Measurements from ENCODE around the gene CHKA.

DNA sequence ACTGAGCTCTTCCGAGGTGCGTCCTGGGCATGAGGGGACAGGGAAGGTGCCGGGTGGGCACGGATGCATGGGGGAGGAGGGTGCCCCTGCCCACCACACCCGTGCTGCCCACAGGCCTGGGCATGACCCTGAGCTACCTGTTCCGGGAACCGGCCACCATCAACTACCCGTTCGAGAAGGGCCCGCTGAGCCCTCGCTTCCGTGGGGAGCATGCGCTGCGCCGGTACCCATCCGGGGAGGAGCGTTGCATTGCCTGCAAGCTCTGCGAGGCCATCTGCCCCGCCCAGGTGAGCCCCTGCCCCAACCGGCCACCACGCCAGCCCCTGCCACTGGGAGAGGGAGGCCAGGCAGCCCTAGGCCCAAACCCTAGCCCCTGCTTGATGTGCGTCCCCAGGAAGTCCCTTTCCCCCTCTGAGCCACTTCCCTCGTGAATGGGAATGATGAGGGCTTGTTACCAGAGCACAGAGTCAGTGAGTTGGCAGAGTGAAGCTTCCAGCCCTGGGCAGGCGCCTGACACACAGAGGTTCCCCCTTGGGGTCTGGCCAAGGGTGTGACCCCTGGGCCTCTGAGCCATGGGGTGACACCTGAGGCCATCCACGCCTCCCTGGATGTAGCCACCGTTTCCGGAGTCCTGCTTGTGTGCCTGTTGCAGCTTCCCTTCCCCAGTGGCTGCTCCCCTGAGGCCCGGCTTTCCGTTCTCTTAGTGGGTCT lies 88.0 kb downstream of the CHKA start:
- TF ChIP-seq POLR2A (IDR thresholded peaks at IDR 0.05; ENCODE audit: control extremely low read depth in 1 of 2, low read depth in 2 of 2, low read length in 2 of 2) (no peak), MAFK (IDR thresholded peaks at IDR 0.05; ENCODE audit: low read depth, low read length) (no peak), EP300 (IDR thresholded peaks at IDR 0.05; ENCODE audit: borderline replicate concordance in 1 of 2, low read depth in 2 of 2, low read length in 2 of 2) (no peak), SRF (IDR thresholded peaks at IDR 0.05; ENCODE audit: low read depth, low read length) (no peak), EZH2 (IDR thresholded peaks at IDR 0.05; ENCODE audit: low read depth, low read length, severe bottlenecking) (no peak), YY1 (IDR thresholded peaks at IDR 0.05; ENCODE audit: low read depth, low read length) (no peak), ZNF274 (IDR thresholded peaks at IDR 0.05; ENCODE audit: borderline replicate concordance, extremely low read depth, low read length) (no peak), CEBPB (IDR thresholded peaks at IDR 0.05; ENCODE audit: low read depth, low read length) (no peak), GABPA (IDR thresholded peaks at IDR 0.05; ENCODE audit: borderline replicate concordance, insufficient read depth, low read length) (no peak)
- TF ChIP-seq, protein P1, sequence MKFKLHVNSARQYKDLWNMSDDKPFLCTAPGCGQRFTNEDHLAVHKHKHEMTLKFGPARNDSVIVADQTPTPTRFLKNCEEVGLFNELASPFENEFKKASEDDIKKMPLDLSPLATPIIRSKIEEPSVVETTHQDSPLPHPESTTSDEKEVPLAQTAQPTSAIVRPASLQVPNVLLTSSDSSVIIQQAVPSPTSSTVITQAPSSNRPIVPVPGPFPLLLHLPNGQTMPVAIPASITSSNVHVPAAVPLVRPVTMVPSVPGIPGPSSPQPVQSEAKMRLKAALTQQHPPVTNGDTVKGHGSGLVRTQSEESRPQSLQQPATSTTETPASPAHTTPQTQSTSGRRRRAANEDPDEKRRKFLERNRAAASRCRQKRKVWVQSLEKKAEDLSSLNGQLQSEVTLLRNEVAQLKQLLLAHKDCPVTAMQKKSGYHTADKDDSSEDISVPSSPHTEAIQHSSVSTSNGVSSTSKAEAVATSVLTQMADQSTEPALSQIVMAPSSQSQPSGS (IDR thresholded peaks at IDR 0.05; ENCODE audit: low read length) = no peak
- TF ChIP-seq, protein P2, sequence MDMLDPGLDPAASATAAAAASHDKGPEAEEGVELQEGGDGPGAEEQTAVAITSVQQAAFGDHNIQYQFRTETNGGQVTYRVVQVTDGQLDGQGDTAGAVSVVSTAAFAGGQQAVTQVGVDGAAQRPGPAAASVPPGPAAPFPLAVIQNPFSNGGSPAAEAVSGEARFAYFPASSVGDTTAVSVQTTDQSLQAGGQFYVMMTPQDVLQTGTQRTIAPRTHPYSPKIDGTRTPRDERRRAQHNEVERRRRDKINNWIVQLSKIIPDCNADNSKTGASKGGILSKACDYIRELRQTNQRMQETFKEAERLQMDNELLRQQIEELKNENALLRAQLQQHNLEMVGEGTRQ (IDR thresholded peaks at IDR 0.05; ENCODE audit: low read length) = no peak
- TF ChIP-seq, protein P3, sequence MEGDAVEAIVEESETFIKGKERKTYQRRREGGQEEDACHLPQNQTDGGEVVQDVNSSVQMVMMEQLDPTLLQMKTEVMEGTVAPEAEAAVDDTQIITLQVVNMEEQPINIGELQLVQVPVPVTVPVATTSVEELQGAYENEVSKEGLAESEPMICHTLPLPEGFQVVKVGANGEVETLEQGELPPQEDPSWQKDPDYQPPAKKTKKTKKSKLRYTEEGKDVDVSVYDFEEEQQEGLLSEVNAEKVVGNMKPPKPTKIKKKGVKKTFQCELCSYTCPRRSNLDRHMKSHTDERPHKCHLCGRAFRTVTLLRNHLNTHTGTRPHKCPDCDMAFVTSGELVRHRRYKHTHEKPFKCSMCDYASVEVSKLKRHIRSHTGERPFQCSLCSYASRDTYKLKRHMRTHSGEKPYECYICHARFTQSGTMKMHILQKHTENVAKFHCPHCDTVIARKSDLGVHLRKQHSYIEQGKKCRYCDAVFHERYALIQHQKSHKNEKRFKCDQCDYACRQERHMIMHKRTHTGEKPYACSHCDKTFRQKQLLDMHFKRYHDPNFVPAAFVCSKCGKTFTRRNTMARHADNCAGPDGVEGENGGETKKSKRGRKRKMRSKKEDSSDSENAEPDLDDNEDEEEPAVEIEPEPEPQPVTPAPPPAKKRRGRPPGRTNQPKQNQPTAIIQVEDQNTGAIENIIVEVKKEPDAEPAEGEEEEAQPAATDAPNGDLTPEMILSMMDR (IDR thresholded peaks at IDR 0.05; ENCODE audit: control extremely low read depth in 1 of 3, insufficient read depth in 1 of 3, low read depth in 1 of 3, low read length in 3 of 3) = no peak

All from H1 (cell line).